CD4-positive, alpha-beta T cell treated with Interleukin-4 for 1 hour (primary cell): Measurements from ENCODE around the gene CCNQ.
"Not testable (repeated sequence)": the region's sequence is repeated elsewhere in the genome, so short reads cannot be mapped to it uniquely, and the experiment has no call there.

Experiments
- DNase-seq, 2 donors: peaks; one replicate each; pipeline ENCODE4 v3.0.0-alpha.2; 2020 to 2022

Gene CCNQ

DNA sequence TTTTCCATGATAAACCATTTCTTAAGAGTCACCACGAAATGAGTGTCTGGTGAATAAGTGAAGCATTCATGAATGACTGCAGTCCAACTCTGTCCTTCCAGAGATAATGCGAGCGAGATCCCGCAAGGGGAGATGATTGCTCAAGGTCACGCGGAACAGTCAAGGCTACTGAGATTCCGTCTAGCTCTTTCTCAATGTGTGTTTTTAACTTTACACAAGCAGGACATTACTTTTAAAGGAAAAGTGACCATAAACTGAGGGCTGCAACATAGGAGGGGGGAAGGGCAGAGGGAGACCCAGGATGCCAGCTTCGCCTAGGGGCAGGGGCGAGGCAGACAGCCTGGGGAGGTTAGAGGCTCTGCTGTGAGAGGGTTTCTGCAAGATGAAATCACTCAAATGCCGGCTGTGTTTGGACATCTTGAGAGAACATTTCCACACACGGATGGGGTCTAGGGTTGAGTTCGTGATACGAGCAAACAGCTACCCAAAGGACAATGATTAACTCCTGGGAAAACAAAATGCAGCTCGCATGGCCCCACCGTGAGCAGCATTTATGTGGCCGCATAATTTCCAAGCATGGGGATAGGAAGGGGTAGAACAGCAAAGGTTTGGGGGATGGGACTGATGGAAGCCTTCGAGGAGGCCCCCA lies 23.8 kb upstream of the CCNQ start:
- no peak for DNase-seq

DNA sequence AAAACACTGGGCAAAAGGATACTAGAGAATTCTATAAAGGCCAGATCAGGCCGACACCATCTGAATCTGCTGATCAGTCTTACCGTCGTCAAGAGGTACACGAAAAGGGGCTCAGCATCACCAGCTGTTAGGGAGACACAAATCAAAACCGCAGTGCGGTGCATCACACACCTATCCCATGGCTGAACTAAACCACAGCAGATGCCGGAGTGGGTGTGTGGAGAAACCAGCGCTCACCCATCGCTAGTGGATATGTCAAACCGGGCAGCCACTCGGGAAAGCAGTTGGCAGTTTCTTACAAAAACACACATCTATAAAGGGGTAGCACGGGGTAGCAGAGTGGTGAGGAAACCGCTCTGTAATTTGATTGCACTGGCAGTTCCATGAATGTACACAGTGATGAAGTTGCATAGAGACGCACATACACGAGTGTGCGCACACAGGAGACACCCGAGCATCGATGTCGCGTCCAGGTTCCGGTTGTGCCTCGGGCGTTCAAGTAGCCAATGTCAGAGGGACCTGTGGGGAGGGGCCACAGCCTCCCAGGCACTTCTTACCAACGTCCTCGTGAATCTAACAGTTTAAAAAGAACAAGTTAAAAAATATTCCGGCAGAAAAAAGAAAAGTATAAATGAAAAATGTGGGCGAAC lies 23.1 kb upstream of the CCNQ start:
- no peak for DNase-seq

DNA sequence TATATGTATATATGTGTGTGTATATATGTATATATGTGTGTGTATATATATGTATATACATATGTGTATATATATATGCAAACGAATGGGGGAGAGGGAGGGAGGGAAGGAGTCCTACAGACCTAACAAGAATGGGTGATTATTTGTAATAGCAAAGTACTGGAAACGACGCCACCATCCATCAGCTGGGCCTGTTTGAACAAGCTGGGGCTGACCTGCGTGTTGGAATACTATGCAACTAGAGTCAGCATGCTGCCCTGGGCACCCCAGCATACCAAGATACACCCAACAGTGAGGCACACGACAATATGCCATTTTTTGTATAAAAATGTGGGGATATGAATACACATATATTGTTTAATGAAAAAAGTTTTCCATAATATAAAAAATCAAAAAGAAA lies 21.6 kb upstream of the CCNQ start:
- no peak for DNase-seq

DNA sequence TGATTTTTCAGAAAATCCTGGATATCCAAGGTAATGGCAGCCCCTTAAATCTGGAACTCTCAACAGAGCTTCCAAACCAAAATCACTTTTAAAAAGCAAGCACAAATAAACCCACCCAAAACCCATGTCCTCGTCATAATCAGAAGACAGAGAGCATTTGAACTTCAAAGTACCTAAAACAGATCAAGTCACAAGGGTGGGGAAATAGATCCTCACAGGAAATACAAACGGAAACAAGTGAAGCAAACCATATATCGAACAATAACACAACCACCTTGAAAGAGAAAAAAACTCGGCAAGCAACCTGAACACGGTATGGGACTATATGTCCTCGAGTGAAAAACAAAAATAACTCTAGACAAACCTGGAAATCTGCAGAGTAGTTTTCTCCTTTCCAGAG lies 15.9 kb upstream of the CCNQ start:
- DNase-seq = peak in 1 of 2 donors; percentile 21

DNA sequence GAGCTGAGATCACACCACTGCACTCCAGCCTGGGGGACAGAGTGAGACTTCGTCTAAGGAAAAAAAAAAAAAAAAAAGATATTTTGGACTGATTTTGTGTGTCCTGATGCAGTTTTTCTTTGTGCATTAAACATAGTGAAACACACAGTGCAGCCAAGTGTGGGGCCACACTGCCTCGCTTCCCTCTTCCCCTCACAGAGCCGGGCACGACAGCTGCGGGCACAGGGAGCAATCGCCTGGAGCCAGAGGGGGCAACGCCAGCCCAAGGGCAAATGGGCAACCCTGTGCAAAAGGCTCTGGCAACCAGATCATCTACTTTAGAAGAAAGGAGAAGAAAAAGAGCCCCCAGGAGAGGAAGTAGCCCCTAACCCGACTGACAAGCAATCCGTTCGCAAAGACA lies 13.5 kb upstream of the CCNQ start:
- DNase-seq = no peak

DNA sequence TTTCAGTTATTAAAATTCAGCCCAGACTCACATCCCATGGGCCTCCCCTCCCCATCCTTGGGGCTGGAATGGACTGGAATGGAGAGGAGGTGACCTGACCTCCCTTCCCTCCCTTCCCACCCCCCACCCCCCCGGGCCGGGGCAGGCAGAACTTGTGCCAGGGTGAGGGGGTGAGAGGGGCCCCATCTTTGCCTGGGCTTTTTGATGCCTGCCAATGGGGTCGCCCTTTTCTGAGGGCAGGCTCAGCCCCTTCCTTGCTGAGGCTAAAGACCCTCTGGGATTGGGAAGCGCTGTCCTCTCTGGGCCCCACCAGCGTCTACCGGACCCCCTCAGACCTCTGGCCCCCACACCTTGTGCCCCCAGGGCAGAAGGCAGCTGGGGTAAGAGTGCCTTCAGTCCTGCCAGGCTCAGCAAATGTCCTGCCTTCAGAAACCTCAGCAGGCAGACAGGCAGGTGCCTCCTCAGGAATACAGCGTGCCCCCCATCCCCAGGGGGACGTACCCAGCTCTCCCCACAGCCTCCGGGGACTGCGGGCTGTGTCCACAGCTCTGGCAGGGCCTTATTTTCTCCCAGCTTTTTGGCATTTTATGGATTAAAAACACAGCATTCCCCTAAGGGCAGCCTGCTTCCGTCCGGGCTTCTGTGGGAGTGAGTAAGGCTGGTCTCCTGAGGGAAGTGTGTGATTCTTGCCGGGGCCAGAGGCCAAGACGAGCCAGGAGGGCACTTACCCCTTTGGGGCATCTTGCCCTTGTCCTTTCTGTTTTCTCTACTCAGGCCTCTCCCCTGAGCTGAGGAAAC lies 12.6 kb upstream of the CCNQ start:
- DNase-seq = no peak

DNA sequence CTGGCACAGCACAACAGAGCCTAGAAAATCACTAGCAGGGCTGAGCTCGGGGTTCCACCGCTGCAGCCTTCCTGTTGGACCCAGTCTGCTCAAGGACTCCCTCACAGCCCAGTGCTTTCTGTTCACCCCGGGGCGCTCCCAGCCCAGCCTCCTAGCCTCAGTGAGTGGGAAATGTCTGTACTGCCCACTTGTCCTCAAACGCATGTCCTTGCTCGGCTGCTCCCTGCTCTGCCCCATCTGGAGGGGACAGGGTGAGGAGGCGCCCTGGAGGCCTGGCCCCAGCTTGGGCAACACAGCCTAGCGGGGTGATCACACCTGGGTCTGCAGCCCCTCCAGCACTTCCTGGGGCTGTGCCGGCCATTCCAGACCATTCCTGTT lies 11.9 kb upstream of the CCNQ start:
- no peak for DNase-seq

DNA sequence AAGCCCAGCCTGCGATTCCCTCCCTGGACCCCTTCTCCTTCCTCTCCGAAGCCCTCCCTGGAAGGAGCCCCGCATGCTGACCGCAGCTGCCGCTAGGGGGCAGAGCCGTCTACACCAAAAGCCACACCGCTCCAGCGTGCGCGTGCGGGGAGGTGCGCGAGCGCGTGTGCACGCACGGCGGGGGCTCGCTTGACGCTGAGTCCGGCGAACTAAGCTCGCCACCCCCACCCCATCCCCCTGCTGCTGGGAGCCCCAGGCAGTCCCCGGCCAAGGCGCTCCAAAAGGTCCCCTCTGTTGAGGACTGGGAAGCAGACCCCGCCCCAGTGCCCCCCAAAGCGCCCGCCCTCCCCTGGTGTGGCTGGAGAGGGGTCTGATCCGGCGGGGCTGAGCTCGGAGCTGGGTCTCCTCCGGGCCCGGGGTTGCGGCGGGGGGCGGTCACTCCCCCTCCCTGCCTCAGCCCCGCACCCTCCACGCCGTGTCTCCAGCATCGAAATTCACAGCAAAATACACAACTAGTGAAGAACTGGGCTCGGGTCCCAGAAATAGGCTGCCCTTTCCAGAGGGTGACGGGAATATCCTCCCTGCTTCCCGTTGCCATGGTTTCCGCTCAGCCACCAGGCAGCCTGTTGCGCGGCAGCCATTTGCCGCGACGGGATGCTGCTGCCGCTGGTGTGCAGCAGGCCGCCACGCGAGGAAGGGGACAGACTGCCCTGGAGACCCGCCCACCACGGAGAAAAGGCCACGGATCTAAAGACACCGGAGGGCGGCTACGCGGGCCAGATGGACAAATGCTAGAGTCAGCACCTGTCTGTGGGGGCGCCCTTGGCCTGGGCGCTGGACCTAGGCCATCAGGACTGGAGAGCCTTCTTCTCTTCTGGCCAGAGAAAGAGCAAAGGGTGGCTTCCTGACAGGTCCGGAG lies 11.2 kb upstream of the CCNQ start:
- DNase-seq = peak; percentile 75 to 77

DNA sequence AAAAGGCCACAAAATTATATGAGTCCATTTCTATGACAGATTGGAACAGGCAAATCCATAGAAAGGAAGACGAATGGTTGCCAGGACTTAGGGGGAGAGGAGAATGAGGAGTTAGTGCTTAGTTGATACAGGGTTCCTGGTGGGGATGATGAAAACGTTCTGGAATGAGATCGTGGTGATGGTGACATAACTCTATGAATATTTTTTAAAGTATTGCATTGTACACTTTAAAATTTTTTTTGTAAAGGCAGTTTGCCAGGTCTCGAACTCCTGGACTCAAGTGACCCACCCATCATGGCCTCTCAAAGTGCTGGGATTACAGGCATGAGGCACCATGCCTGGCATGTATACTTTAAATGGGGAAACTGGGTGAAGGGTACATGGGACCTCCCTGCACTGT lies 9.9 kb upstream of the CCNQ start:
- no peak for DNase-seq

DNA sequence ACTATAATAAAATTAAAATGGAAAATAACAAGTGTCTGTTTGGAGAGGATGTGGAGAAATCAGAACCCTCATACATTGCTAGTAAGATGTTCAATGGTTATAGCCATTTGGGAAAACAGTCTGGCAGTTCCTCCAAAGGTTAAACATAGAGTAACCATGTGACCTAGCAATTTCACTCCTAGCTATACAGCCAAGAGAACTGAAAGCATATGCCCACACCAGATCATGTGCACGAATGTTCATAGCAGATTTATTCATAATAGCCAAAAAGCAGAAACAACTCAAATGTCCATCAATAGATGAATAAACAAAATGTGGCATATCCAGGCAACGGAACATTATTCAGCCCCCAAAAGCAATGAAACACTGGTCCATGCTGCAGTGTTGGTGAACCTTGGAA lies 9.4 kb upstream of the CCNQ start:
- no peak for DNase-seq

DNA sequence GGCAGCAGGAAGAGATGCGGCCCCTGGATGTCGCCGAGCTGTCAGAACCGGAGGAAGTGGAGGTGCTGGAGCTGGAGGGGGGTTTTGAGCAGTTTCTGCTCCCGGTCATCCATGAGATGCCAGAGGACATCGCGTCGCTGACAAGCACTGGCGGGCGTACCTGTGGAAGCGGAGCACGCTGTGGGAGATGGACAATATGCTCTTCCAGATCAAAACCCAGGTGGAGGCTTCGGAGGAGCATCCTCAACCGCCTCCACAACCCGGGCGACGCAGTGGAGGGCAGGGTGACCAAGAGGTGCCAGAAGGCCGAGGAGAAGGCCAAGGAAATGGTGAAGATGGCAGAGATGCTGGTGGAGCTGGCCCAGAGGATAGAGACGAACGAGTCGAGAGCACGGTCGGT lies 7.6 kb upstream of the CCNQ start:
- no peak for DNase-seq

DNA sequence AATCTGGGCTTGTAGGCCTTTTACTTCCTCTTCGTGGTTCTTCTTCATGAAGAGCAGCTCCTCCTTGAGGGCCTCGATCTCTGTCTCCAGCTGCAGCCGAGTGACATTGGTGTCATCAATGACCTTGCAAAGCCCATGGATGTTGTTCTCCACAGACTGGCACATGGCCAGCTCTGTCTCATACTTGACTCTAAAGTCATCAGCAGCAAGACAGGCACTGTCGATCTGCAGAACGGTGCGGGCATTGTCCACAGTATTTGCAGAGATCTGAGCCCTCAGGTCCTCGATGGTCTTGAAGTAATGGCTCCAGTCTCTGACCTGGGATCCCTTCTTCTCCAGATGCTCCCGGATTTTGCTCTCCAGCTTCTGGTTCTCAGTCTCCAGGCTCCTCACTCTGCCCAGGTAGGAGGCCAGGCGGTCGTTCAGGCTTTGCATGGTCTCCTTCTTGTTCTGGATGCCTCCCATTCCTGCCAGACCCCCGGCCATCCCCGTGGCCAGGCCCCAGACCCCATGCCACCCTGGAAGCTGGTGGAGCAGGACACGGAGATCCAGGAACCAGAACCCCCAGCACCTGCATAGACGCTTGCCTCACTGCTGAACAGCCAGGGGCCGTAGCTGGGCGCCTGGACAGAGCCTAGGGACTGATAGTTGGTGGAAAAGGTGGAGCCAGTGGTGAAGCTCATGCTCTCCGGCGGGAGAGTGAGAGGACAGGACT lies 5.9 kb upstream of the CCNQ start:
- DNase-seq = not testable (repeated sequence)

DNA sequence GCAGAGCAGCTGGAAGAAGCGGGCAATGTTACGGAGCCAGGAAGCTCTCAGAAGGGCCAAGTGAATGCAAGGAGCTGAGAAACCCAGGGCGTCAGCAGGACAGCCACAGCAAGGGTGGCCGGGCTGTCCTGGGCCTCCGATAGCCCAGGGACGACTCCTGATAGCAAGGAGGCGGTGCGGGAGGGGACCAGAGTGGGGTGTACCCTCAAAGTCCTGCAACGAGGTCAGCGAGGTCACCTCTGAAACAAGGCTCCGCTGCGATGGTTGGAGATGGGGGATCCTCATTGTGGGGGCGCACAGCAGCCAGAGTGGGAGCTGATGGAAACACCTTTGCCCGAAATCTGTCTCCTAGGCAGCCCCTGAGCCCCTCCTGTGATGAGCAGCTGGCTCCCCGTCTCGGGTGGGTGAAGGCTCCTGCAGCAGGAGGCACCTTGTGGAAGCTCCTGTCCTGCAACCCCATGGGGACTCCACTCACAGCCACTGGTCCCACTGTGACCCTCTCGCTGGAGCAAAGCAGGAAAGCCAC lies 4.3 kb upstream of the CCNQ start:
- DNase-seq = no peak

DNA sequence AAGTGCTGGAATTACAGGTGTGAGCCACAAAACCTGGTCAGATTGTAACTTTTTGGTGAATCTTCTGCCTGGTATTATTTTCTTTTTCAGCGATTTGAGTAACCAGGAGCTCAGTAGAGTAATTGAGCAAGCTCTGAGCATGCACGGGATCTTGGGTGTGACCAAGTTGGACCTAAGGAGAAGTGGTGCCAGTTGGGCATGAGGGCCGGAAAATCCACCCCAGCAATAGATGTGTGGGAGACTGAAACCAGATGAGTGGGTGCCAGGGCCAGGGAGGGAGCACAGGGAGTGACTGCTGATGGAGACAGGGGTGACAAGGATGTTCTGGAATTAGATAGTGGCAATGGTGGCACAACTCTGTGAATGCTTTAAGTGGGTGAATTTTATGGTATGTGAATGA lies 3.7 kb upstream of the CCNQ start:
- DNase-seq = no peak

DNA sequence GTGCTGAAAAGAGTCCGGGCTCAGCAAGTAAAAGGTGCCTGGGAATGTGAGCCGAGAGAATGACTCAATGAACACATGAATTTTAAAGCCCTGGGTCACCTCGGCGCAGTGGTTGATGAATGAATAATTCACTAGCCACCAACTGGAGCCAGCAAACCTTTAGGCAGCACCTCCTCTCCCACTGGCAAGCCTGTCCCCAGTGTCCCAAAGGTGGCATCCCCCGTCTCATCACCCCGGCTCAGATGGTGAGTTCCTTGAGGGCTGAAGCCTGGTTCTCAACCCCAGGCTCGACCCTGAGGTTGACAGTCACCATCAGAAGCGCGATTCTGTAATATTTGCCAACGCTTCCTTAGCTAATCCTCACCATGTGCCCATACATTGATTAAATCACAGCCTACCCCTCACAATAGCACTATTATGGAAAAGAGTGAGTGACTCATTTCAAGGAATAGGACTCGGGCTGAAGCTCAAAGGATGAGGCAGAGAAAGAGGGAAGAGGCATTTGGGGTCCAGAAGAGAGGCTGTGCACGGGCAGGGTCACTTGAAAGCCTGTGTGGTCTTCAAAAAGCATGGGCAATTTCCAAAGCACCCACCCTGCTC lies 2.7 kb upstream of the CCNQ start:
- DNase-seq = no peak

DNA sequence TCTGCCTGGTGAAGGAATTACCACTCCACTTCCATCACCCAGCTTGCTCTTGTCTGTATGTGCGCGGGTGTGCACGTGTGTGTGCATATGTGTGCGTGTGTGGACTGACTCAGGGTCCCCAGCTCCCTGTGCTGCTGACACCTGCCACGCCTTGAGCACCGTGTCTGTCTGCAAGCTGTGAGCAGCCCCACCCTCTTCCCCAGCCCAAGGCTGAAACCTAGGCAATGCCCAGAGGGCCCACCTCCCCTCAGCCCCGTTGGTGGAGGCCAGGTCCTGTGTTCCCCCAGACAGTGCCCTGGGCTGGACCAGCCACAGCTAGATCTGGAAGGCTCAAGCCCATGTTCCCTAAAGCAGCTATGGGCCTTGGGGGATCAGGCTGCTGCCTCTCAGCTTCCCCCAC lies 2.0 kb upstream of the CCNQ start:
- no peak for DNase-seq

DNA sequence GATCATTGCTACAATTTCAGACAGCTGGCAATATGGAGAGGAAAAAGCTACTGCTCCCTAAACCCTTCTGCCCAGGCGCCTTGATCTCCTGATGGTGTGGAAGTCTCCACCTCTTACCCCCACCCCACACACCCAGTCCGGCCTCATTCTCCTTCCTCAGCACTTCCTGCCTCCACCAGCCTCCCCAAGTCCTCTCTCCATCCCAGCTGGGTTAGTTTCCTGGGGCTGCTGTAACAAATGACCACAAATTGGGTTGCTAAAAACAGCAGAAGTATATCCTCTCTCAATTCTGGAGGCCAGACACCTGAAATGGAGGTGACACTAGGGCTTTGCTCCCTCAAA lies 1.1 kb upstream of the CCNQ start:
- no peak for DNase-seq

DNA sequence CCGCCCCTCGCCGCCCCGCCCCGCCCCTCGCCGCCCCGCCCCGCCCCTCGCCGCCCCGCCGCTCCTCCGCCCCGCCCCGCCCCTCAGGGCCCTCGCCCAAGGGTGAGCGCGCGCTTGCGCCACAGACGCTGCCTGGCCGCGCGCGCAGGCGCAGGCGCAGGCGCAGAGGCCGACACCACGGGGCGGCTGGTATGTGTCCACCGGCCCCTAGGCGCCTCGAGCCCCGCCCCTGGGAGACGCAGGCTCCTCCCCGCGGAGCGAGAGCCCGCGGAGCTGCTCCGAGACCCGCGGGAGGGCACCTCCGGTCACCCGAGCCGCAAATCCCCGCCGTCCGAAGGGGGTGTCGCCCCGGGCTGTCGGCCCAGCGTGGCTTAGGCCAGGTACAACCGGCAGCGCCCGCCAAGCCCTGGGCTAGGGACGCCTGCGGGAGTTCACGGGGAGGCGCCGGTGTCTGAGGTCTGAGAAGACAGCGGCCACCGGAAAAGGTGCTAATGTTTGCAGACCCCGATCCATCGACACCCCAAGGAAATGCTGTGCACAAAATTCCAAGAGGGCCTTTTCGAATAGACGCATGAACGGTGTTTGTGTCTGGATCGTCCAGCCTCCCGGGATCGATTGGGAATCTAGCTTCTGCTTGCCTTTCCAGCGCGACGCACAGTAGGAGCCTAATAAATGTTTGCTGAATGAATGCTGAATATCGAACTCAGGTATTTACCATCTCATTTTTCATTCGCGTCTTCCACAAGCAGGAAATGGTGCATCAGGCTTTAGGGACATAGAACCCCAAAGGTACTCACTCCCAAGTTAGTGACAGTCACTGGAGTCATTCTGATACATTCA lies 473 bp upstream of the CCNQ start:
- peak; percentile 90 to 91 for DNase-seq

DNA sequence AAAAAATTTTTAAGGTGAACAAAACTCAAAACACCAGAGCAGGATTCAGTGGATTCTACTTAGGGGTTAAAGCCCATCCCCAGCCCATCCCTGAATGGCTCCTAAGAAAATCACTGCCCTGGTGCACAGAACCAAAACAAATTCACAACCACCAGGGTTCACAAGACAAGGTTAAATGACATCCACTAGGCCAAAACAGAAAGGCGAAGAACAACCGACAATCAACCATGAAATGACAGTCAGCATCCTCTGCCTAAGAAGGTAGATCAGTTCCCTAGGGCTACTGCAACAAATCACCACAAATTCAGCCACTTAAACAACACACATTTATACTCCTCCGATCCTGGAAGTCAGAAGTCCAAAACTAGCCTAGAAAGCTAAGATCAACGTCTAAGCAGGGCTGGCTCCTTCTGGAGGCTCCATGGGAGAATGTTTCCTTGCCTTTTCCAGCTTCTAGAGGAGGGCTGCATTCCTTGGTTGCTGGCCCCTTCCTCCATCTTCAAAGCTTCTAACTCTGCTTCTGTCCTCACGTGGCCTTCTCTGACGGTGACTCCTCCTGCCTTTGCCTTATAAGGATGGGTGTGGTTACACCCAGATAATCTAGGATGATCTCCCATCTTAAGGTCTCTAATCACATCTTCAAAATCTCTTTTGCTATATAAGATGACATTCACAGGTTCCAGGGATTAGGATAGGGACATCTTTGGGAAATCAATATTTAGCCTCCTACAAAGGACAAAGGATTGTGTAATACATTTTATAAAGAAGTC lies 1.8 kb downstream of the CCNQ start:
- no peak for DNase-seq
